ENCODE data around the gene VGLL4.
"Not testable (repeated sequence)": the region's sequence is repeated elsewhere in the genome, so short reads cannot be mapped to it uniquely, and the experiment has no call there.

Gene VGLL4, protein sequence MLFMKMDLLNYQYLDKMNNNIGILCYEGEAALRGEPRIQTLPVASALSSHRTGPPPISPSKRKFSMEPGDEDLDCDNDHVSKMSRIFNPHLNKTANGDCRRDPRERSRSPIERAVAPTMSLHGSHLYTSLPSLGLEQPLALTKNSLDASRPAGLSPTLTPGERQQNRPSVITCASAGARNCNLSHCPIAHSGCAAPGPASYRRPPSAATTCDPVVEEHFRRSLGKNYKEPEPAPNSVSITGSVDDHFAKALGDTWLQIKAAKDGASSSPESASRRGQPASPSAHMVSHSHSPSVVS

DNA sequence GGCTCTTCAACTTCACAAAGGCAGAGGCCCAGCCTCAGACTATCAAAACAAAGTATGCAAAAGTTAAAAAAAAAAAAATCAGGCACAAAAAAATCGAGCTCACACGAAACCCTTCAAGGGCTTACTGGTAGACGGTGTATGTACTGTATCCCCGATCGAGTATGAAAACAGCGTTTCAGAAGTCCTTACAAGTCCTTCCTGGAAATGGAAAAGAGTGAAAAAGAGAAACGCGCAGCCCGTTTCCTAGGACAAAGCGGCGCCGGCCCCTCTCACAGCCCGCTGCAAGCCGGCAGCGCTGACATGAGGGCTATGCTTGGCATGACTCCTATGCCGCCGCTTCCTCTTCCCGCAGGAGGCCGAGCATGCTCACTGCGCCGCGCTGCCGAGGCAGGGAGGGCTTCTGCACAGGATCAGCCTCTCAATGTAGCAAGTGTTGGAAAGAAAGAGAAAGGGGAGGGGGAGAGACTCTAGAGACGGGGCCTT, at the start of gene VGLL4:
Gene VGLL4, minus strand, starts transcription at position 311 of the 483 bp plus-strand sequence. CDS start 397 bp downstream, outside the sequence.
- DNase-seq = peak; percentile 53

DNA sequence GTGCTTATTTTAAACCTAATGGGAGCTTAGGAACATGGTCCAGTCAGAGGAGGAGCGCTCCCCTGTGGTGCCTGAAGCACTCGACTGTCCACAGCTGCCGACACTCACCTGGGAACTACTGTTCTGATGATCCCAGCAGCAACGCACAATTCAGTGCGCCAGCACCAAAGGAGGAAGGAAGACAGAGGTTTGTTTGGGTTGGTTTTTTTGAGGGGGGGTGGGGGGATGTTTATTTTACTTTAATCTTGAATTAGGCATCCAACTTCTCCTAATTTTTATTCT, 48.8 kb upstream of the VGLL4 start:
- no peak for DNase-seq

DNA sequence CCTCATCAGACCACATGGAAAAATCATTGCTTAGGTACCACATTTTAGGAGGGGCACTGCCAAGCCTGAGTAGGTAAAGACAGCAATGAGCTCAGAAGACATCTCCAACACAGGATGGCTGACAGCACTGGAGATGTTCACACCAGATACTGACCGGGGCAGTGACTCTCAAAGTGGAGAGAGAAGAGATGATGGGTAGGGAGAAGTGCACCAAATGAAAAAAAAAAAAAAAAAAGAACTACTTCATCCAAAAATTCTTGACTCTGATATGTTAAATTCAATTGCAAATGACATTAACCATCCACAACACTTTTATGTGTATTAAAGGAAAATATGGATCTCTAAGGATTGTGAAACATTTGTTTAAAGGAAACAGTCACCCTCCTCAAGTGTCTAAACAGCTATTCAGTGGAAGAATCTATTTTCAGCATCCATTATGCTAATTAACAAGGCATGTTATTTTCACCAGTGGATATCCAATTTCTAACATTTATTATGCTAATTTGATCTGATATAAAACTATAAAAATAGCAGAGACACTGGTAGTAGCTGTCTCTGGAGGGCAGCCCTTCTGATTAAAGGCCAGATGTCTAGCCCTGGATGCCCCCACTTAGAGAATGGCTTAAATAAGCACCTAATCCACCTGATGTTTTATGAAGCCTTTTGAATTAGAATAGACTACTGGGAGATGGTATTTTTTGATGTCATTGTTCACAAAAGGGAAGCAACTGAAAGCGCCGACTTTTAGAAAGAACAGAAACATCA, 48.2 kb upstream of the VGLL4 start:
- no peak for DNase-seq

DNA sequence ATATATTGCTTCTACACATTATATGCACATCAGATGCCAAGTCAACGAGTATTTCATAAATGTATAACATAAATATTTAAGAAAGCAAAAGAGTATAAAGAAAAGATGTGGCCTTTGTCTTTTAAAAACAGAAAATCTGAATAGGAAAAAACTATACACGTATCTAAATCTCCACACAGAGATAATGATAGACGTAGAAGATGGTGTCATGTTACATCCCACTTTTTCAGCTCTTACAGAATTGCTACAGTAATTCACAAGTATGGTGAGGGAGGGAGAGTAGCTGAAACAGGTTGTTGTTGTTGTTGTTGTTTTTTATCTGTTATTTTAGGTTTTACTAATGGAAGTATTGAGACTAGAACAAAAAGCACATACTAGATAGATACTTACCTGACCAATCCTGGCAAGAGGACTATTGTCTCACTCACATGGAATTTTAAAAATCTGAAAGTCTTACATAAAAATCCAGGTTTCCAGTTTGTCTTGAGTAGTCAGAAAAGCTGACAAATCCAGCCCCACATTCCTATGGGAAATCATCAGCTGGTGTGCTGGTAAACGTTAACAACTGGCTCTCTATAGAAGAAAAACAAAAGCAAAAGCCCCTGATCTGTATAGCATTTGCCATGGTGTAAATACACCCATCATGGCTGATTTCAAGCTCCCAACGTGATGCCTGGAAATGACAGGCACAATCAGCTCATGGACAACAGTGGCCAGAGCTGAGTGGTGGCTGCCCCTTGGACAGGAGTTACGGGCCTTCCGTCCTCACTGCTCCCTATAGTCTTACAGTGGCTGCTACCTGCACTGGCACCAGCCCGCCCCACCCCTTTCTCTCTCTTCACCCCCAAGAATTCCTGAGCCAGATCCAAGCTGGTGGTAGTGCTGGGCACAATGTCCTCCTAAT, 47.4 kb upstream of the VGLL4 start:
- peak; percentile 6 for DNase-seq

DNA sequence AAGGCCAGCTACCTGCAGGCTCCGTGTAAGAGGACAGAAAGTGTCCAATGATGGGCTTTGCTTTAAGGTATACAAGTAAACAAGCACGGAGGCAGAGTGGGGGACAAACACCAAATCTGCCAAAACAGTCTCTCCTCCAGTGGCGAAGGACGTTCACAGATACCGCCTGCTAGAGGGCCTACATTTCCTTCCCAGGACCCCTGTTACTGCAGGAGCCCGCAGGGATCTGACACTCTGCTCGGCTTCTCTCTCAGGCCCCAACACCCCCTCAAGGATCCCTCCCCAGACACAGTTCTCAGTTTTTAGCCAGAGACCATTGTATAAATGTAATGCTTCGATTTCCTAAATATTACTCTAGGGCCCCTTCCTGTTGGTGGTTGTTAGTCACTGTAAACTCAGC, 46.0 kb upstream of the VGLL4 start:
- no peak for DNase-seq

DNA sequence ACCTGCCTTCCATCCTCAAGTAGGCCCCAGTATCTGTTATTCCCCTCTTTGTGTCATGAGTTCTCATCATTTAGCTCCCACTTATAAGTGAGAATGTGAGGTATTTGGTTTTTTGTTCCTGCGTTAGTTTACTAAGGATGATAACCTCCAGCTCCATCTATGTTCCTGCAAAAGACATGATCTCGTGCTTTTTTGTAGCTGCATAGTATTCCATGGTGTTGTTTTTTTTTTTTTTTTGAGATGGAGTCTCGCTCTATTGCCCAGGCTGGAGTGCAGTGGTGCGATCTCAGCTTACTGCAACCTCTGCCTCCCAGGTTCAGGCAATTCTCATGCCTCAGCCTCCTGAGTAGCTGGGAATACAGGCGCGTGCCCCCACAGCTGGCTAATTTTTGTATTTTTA, 41.3 kb upstream of the VGLL4 start:
- DNase-seq = not testable (repeated sequence)

DNA sequence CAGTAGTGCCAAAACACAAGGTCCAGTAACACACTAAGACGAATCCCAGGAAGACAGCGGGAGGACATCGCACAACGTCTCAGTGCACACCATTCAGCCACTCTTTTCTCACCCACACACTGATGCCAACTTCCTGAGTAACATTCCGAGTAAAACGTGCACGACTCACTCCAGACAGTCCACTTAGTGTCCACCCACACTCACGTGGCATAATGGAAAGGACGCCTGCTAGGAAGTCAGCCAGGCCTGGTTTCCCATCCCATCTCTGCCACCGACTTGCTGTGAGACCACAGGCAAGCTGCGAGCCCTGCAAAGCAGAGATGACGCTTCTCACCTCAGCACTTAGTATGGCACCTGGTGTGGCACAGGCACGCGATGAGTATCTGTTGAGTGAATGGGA, 36.8 kb upstream of the VGLL4 start:
- DNase-seq = no peak

DNA sequence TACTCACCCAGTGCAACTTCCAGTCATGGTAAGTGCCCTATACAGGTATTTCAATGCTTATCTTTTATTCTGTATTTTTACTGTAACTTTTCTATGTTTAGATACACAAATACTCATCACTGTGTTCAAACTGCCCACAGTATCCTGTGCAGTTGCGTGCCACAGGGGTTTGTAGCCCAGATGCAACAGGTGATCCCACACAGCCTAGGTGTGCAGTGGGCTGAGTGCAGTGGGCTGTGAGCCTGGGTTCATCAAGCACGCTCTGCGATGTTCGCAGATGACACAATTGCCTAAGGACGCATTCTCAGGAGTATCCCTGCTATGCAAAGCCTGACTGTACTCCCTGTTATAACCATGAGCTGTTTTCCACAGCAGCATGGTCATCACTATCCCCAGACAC, 36.2 kb upstream of the VGLL4 start:
- no peak for DNase-seq

DNA sequence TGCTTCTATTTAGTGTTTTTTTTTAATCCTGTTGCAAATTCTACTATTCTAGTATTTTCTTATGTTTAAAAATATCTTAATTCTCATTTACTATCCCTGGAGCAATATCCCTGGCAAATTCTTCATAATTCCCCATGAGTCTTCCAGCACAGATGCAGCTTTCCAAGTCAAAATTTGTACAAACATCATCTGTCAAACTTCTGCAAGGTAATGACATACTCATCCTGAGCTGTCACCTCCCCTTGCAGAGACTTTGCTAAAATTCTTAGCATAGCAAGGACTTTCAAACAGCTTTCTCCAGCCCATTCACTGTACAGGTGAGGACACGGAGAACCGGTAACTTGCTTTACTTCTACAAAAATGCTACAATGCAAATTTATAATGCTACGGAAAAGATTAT, 28.6 kb upstream of the VGLL4 start:
- DNase-seq = no peak

DNA sequence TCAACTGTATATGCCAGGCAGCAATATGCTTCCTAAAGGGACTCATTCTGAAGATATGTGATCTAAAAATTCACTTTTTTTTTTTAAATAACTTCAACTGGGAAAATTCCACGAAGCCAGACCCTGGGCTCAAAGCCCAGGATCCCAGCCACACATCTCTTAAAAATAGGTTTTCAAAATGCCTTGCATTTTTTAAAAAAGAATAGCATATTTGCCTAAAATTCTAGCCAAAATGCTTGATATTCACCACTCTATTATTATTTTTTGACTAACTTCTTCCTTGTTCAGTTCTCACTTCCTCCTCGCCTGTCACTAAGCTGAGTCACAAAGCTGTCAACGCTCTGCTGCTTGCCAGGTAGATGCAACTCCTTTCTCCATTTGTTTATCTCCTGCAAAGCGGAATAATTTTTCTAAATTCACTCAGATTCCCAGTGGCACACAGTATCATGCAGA, 28.0 kb upstream of the VGLL4 start:
- DNase-seq = no peak

DNA sequence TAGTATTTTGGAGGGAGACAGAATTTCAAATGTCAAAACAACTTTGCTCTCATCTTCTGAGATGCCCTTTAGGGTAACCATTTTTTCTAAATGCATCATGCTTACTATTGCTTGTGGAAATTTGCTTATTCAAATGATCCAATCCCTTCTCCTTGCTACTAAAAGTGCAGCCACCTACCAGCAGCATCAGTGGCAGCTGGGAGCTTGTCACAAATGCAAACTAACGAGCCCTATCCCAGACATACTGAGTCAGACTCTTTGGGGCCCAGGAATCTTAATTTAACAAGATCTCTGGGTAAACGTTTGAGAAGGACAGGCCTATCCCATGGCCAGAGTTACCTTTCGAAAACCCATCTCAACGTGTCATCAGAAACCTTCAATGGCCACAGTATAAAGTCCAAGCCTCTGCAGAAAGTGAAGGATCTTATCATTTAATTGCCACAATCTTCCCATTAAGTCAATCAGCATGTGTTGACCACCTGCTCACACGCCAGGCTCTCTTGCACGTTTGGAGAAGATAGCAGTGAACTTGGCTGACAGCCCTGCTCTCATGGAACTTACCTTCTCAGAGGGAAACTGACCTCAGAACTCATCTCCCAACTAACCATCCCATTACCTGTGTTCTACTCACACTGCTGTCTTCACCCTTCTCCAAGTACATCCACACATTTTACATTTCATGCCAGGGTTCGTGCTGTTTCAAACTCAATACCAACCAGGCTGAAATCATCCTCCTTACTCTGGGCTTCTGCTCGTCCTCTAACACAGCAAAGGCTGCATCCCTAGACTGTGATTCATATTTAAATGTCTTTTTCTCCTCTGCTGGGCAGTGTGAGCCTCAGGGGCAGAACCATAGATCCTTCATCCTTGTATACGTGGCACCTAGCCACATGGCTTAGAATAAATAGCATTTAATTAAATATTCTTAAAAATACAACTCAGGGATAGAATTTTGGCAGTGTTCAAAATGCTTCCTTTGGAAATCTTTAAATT, 24.8 kb upstream of the VGLL4 start:
- no peak for DNase-seq

DNA sequence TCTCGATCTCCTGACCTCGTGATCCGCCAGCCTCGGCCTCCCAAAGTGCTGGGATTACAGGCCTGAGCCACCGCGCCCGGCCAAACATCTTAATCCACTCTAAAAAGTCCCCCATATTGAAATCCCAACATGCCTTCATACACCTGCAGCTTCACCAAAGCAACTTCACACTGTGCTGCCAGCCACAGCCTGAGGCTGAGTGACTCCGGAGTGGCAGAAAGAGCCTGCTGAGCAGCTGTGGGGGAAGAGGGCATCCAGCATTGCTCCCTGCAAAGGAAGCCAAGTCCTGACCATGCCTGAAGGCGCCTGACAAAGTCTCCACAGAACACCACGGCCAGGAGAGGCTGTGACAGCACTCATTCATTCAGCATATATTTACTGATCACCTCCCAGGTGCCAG, 21.6 kb upstream of the VGLL4 start:
- no peak for DNase-seq

DNA sequence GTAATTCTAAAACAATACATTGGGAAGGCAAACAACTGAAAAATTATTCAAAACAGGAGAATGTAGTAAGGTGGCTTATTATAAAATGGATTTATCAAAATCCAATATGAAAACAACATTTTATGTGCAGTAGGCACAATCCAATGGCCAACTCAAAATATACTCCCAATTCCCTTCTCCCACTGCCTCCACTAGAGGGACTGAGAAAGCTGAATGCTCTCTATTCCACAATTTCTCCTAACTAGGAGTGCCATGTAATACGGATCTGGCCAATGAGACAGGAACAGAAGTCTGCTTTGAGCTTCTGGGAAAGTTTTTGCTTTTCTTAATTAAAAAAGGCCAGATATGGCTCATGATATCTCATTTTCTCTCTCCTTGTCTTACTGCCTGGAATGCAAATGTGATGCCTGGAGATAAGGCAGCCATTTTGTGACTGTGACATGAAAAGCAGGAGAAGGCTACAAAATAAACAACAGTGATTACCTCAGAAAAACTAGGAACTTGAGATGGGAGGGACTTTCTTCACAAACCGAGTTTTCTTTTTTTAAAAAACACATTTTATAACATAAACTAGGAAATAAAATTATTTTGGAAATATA, 18.8 kb upstream of the VGLL4 start:
- DNase-seq = no peak

DNA sequence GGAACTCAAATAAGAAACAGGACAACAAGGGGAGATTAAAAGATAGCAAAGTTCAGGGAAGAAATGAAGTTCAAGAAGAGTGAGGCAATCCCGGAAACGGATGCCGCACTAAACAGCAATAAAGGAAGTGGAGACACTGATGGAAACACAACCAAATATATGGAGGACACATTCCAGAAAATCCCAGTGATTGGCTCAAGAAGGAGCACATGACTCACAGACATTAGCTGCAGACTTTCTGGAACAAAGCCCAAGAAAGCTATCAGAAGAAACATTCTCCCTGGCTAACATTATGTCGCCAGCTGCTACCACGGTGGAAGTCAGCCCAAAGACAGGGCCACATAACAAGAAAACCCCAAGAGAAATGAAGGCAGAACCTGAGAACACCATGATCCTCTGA, 18.1 kb upstream of the VGLL4 start:
- no peak for DNase-seq

DNA sequence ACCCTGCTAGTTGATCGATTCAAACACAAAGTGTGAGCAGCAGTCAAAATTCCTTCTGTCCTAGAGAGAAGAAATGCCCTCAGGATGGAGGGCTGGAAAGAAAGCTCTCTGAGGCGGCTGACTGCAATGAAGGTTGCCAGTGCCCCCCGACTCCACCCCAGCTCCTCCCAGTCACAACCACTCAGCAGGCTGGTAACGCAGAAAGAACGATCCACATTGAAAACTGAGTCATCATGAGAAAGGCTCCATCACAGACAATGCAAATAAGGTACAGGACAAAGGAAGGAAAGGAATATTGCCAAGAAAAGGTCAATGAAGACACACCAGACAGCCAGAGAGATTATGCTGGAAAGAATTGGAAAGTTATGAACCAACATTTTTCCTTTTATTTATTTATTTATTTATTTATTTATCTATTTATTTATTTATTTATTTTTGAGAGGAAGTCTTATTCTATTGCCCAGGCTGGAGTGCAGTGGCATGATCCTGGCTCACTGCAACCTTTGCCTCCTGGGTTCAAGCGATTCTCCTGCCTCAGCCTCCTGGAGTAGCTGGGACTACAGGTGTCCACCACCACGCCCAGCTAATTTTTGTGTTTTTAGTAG, 17.4 kb upstream of the VGLL4 start:
- no peak for DNase-seq

DNA sequence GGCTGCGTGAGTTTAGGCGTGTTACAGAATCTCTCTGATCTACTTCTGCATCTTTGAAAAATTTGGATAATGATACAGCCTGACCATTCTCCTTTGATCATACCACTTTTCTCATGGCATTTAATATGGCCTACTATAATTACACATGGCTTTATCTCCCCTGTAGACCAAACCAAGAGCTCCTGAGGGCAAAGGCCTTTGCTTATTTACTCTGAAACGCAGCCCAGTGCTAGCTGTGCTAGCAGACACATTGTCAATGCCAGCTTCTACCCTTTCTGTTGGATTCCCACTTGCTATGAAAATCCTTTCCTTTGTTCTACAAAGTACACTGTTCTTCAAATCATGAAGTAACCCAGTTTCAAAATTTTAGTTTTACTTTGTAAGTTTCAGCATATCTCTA, 16.5 kb upstream of the VGLL4 start:
- no peak for DNase-seq

DNA sequence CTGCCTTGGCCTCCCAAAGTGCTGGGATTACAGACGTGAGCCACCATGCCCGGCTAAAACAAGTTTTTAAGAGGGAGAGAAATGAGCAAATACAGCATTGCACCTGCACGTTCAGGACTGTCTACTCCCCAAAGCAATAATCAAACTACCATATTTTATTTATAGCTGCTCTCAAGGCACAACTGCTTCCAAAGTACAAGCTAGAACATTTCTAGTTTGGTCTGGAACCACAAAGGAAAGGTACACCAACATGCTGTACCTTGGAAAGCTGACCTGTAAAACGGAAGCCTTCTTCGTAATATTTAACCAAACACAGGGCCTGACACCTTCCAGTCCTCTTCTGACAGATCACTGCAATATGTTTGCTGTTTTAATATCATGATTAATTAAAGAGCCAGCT, 14.5 kb upstream of the VGLL4 start:
- no peak for DNase-seq

DNA sequence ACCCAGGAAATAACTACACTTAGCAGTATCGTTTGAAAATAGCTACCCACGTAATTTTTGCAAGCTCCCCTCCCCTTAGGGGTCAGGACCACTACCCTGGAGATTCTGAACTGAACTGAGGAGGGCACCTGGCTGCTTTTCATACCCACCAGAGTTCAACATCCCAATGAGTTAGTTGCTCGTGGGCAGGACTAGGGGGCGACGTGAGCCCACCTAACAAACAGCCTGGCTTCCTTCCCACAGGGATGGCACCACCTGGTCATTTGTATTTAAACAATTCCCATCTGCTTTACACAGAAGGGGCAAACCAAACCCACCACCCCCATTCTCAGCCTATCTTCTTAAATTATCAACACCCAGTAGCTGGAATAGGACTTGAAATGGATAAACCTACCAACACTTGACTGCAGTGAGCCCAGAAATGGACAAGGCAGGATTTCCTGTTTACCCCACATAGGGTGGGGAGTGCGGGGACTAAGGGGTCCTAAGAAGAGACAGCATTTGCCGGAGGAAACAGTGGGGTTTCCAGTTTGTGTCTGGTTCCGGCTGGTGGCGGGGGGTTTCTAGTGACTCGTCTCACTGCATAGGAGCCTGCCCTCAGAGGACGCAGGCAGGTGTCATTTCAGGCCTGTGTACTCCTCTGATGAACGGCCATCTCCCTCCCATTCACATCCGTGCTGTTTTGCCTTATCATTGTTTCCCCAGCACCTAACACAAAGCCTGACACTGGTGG, 11.6 kb upstream of the VGLL4 start:
- DNase-seq = peak; percentile 2

DNA sequence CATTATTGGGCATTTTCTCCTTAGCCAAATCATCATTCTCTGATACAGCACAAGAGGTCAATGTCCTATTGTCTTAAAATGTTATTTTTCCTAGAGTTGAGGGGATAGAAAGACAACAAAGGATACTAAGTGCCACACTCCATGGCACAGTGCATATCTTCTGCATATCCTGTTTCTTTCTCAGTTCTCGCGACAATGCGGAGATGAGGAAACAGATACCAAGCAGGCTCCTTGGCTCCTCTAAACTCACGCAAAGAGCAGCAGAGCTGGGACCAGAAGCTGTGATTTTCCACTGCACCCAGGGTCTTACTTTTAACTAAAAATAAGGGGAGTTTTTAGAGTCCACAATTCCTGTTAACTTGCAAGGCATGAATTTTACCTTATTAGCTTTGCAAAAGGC, 10.5 kb upstream of the VGLL4 start:
- DNase-seq = no peak

DNA sequence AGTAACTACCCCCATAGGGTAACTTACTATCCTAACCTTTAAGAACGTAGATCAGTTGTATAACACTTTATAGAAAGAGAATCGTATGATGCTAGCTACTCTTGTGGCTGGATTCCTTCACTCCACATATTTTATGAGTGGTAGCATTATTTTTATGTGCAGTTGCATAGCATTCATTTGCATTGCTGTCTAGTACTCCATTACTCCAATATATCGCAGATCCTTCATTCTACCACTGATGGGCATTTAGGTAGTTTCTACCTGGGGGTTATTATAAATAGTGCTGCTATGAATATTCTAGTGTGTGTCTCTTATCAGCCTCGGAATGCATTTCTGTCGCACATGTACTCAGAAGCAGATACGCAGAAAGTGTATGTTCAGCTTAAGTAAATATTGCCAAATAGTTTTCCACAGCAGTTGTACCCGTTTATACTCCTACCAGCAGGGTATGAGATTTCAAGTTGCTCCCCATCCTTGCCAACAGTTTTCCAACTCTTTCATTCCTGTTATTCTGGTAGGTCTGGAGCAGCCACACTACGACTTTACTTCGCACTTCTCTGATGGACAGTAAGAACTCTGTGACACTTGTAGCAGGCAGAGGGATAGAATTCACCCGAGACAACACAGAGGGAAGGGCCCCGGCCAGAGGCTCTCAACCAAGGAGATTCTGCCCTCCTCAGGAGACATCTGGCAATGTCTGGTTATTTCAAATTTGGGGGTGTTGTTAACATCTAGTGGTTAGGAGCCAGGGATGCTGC, 9.8 kb upstream of the VGLL4 start:
- no peak for DNase-seq

All from NCI-H748 treated with DMSO at 0.1 percent for 48 hours (cell line).